DND-41 (cell line): ENCODE measurements around the gene HAUS6.

Experiments
- ATAC-seq: fragments of 200-7000 bp; cut with Tn5 transposase; 3 replicates; pipeline ENCODE4 v1.9.1; 2021; ENCODE audit warnings: low read depth; ENCODE audit not compliant: insufficient read depth
- DNase-seq: peaks from one replicate; pipeline ENCODE4 v3.0.0-alpha.2; 2020
- H2AFZ ChIP-seq: 2 replicates; pipeline ENCODE4 v1.6.0; 2012; ENCODE audit warnings: low read depth, low read length
- H3K27ac ChIP-seq: 2 replicates; pipeline ENCODE4 v1.5.1; 2012; ENCODE audit warnings: low read length, inconsistent platforms
- H3K27me3 ChIP-seq: fragments of 200-600 bp; sonication (generic); 2 replicates; pipeline ENCODE4 v1.6.0; 2012; ENCODE audit warnings: low read length, mild to moderate bottlenecking, inconsistent platforms; ENCODE audit not compliant: insufficient read depth, poor library complexity
- H3K36me3 ChIP-seq: 2 replicates; pipeline ENCODE4 v1.5.1; 2012; ENCODE audit warnings: low read length, inconsistent platforms; ENCODE audit not compliant: insufficient read depth
- H3K4me1 ChIP-seq: 2 replicates; pipeline ENCODE4 v1.5.1; 2012; ENCODE audit warnings: mild to moderate bottlenecking, low read length; ENCODE audit not compliant: insufficient read depth
- H3K4me2 ChIP-seq: 2 replicates; pipeline ENCODE4 v1.6.0; 2012; ENCODE audit warnings: mild to moderate bottlenecking, moderate library complexity, low read length, inconsistent platforms; ENCODE audit not compliant: insufficient read depth
- H3K4me3 ChIP-seq, 2 experiments: fragments of 200-600 bp in 1 of 2; shearing (Covaris generic) in 1 of 2; 2 replicates each; pipeline ENCODE4 v1.5.1; 2012 to 2016; ENCODE audit warnings: inconsistent platforms in 2 of 2, low read length in 2 of 2, mild to moderate bottlenecking in 2 of 2, low read depth in 1 of 2, moderate library complexity in 1 of 2
- H3K79me2 ChIP-seq: 2 replicates; pipeline ENCODE4 v1.6.0; 2012; ENCODE audit warnings: low read length, inconsistent platforms; ENCODE audit not compliant: insufficient read depth
- H3K9ac ChIP-seq: 2 replicates; pipeline ENCODE4 v1.6.0; 2012; ENCODE audit warnings: low read depth, mild to moderate bottlenecking, inconsistent platforms, low read length, moderate library complexity
- H3K9me3 ChIP-seq: 2 replicates; pipeline ENCODE4 v1.5.1; 2012; ENCODE audit warnings: low read length, moderate library complexity, mild to moderate bottlenecking, inconsistent platforms; ENCODE audit not compliant: insufficient read depth, severe bottlenecking
- H4K20me1 ChIP-seq: 2 replicates; pipeline ENCODE4 v1.6.0; 2012; ENCODE audit warnings: low read length; ENCODE audit not compliant: insufficient read depth
- EZH2 ChIP-seq: IDR thresholded peaks from 3 replicates; pipeline ENCODE4 v1.6.1; 2012; ENCODE audit warnings: borderline replicate concordance, low read depth, mild to moderate bottlenecking, moderate library complexity, low read length, inconsistent platforms; ENCODE audit not compliant: severe bottlenecking
- TF ChIP-seq, protein P1 (sequence below): IDR thresholded peaks from 2 replicates; pipeline ENCODE4 v1.5.1; 2012; ENCODE audit warnings: borderline replicate concordance, low read length, moderate library complexity, mild to moderate bottlenecking; ENCODE audit not compliant: poor library complexity, severe bottlenecking; ENCODE audit errors: extremely low read depth

The HAUS6 gene

DNA sequence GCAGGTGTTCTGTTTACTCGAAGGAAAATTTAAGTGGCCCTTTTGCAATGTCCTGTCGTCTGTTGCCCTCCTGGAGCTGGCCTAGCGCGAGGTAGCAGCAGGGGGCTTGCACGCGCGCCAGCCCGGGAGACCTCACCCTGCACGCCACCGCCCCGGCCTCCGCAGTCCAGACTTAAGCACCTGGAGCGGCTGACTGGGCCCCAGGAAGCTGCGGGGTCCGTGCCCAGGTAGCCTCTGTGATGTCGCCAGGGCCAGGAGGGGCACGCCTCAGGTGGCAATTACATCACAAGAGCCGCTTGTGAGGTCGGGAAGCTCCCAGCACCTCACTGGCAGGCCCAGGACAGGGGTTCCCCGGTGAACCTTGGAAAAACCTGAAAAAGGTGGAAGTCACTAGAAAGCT is 69.7 kb downstream of the HAUS6 start, which contains the start of gene SAXO1:
Gene SAXO1, minus strand, starts transcription at position 195 of the 400 bp plus-strand sequence. CDS start 301 bp downstream, outside the sequence.
- no peak within 1 kb of the TSS for H3K4me2 ChIP-seq
- ATAC-seq (no peak), DNase-seq (no peak)
- no peak within 1 kb of the TSS for H2AFZ ChIP-seq
- no peak within 1 kb of the TSS for H3K9ac ChIP-seq
- H3K36me3 ChIP-seq: no peaks in the 10 kb centered on the region
- no peaks in the 10 kb centered on the region for H3K9me3 ChIP-seq
- H3K27ac ChIP-seq: no peak within 1 kb of the TSS
- H3K4me1 ChIP-seq: no peaks in the 10 kb centered on the region
- H3K27me3 ChIP-seq: no peaks in the 10 kb centered on the region
- TF ChIP-seq EZH2: no peak
- TF ChIP-seq, protein P1, sequence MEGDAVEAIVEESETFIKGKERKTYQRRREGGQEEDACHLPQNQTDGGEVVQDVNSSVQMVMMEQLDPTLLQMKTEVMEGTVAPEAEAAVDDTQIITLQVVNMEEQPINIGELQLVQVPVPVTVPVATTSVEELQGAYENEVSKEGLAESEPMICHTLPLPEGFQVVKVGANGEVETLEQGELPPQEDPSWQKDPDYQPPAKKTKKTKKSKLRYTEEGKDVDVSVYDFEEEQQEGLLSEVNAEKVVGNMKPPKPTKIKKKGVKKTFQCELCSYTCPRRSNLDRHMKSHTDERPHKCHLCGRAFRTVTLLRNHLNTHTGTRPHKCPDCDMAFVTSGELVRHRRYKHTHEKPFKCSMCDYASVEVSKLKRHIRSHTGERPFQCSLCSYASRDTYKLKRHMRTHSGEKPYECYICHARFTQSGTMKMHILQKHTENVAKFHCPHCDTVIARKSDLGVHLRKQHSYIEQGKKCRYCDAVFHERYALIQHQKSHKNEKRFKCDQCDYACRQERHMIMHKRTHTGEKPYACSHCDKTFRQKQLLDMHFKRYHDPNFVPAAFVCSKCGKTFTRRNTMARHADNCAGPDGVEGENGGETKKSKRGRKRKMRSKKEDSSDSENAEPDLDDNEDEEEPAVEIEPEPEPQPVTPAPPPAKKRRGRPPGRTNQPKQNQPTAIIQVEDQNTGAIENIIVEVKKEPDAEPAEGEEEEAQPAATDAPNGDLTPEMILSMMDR: no peak
- no peaks in the 10 kb centered on the region for H3K79me2 ChIP-seq
- H3K4me3 ChIP-seq: no peak within 1 kb of the TSS
- H4K20me1 ChIP-seq: no peaks in the 10 kb centered on the region

DNA sequence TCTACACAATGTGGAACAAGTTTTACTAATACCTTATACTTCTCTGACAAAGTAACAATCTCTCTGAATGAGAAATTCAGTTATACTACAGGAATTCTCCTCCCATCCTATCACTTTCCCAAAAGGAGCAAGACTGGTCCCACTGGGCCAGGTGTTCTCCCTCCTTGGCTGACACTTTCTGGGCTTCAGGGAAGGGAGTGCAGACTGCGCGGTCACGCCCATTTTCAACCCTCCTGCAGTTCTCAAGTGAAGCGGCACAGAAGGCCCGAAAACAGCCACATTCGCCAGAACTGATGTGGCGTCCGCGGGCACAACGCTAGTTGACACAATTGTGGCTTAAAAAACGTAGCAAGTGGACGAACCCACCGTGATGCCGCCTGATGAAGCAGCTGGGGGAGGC is 70.3 kb downstream of the HAUS6 start:
- H3K4me2 ChIP-seq: no peak overlapping the region
- H3K79me2 ChIP-seq: no peaks in the 10 kb centered on the region
- ATAC-seq (no peak), DNase-seq (no peak)
- H3K9ac ChIP-seq: no peak overlapping the region
- no peaks in the 10 kb centered on the region for H3K27me3 ChIP-seq
- H3K36me3 ChIP-seq: no peaks in the 10 kb centered on the region
- no peaks in the 10 kb centered on the region for H3K4me1 ChIP-seq
- H2AFZ ChIP-seq: no peak overlapping the region
- H4K20me1 ChIP-seq: no peaks in the 10 kb centered on the region
- no peaks in the 10 kb centered on the region for H3K9me3 ChIP-seq
- no peak overlapping the region for H3K4me3 ChIP-seq
- TF ChIP-seq, protein P1: no peak
- TF ChIP-seq EZH2: no peak
- H3K27ac ChIP-seq: no peak overlapping the region

- Histone ChIP-seq H3K4me1 (no peaks in the 10 kb centered on the region), H3K4me3 (no peak overlapping the region), H4K20me1 (no peaks in the 10 kb centered on the region), H3K36me3 (no peaks in the 10 kb centered on the region), H3K4me2 (no peak overlapping the region), H3K27ac (no peak overlapping the region), H3K9ac (no peak overlapping the region), H3K9me3 (no peaks in the 10 kb centered on the region), H3K27me3 (no peaks in the 10 kb centered on the region), H2AFZ (no peak overlapping the region), H3K79me2 (no peaks in the 10 kb centered on the region)
- no peak for DNase-seq
- no peak for TF ChIP-seq EZH2
- TF ChIP-seq, protein P1: no peak
- ATAC-seq: no peak
These were observed 71.8 kb downstream of the HAUS6 start for GRCh38 chr9:19030899-19031298.
